HEK293T (cell line): ENCODE data around the gene CD2.

Source experiments
- ARNT ChIP-seq: fragments of 450-650 bp; IDR thresholded peaks from 2 replicates; pipeline ENCODE4 v1.6.1; 2017; ENCODE audit warnings: mild to moderate bottlenecking
- BHLHE40 ChIP-seq: fragments of 450-650 bp; IDR thresholded peaks from 2 replicates; pipeline ENCODE4 v1.6.1; 2016; ENCODE audit warnings: mild to moderate bottlenecking, moderate library complexity, borderline replicate concordance
- ELF4 ChIP-seq: fragments of 450-650 bp; IDR thresholded peaks from 2 replicates; pipeline ENCODE4 v1.6.1; 2017; ENCODE audit warnings: antibody characterized with exemption
- HDGF ChIP-seq: fragments of 450-650 bp; IDR thresholded peaks from 2 replicates; pipeline ENCODE4 v1.6.1; 2017; ENCODE audit warnings: antibody characterized with exemption, borderline replicate concordance
- SP1 ChIP-seq: fragments of 450-650 bp; IDR thresholded peaks from 2 replicates; pipeline ENCODE4 v1.6.1; 2017
- SUZ12 ChIP-seq: fragments of 450-650 bp; IDR thresholded peaks from 2 replicates; pipeline ENCODE4 v1.6.1; 2016; ENCODE audit warnings: mild to moderate bottlenecking
- TARDBP ChIP-seq: fragments of 450-650 bp; IDR thresholded peaks from 2 replicates; pipeline ENCODE4 v1.6.1; 2016
- ZNF384 ChIP-seq: fragments of 450-650 bp; IDR thresholded peaks from 2 replicates; pipeline ENCODE4 v1.6.1; 2016
- TF ChIP-seq, protein P1 (sequence below): fragments of 450-650 bp; IDR thresholded peaks from 2 replicates; pipeline ENCODE4 v1.6.1; 2016

DNA sequence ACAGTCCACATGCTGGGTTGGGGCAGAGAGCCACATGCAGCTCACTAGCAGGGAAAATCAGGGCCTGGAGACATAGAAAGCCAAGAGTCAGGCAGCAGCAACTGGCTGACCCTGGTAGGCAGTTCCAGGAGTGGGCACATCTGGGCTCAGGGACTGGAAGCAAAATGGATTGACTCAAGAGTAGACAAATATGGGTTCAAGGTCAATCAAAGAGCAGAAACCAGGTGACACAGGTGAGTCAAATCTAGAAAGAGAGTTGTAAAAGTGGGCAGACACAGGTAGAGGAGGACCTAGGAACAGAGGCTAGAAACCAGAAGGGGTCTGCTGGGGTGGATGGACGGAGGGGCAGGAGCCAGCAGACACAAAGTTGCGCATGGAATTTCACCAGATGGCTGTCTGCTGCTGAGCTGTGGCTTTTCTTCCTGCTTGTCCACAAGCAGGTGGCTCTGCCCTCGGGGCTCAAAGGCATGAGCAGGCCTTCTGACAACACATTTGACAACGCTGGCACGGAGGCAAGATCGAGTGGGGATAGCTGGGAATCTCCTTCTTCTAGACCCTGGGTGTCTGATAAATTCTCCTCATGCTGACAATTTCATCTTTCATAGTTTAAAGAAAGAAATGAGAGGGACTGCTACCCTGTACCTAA is 45.9 kb upstream of the CD2 start:
- TF ChIP-seq HDGF (no peak), ZNF384 (no peak), TARDBP (no peak), SUZ12 (no peak), BHLHE40 (no peak), SP1 (no peak), ELF4 (no peak), ARNT (no peak)
- TF ChIP-seq, protein P1, sequence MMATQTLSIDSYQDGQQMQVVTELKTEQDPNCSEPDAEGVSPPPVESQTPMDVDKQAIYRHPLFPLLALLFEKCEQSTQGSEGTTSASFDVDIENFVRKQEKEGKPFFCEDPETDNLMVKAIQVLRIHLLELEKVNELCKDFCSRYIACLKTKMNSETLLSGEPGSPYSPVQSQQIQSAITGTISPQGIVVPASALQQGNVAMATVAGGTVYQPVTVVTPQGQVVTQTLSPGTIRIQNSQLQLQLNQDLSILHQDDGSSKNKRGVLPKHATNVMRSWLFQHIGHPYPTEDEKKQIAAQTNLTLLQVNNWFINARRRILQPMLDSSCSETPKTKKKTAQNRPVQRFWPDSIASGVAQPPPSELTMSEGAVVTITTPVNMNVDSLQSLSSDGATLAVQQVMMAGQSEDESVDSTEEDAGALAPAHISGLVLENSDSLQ: no peak
